ENCODE data around the gene HELB. TPM values are rescaled to one million over a fixed set of nuclear protein-coding genes. Genes with fewer than 3 reads are reported as not detected.

Gene HELB
- total and polyA plus RNA-seq, 12 donors: 0.40 to 6.8 (median 1.7) TPM

GRCh38 chr12:66320996-66321395, 18.7 kb downstream of the HELB start:
- Histone ChIP-seq H3K36me3 (replicated peaks in 1 of 2) (no peaks in the 10 kb centered on the region), H3K4me1 (replicated peaks in 1 of 2) (no peaks in the 10 kb centered on the region), H3K27me3 (no peaks in the 10 kb centered on the region), H3K9me3 (replicated peaks in 1 of 3) (no peaks in the 10 kb centered on the region), H3K27ac (no peak overlapping the region), H3K4me3 (no peak overlapping the region)
- no peak for DNase-seq
- no peak for TF ChIP-seq CTCF (IDR thresholded peaks at IDR 0.05)
- no peak for TF ChIP-seq POLR2A (IDR thresholded peaks at IDR 0.05)
- intact Hi-C loops (cut with DNase I): no loop called here
- WGBS, 4 donors: 91 to 100% (median 96%) methylated on average over 3 of the region's 3 CpGs

- intact Hi-C loops (cut with DNase I): no loop called here
- Histone ChIP-seq H3K9me3 (replicated peaks in 1 of 3) (no peaks in the 10 kb centered on the region), H3K27ac (no peak overlapping the region), H3K27me3 (no peaks in the 10 kb centered on the region), H3K4me3 (no peak overlapping the region), H3K36me3 (replicated peaks in 1 of 2) (no peaks in the 10 kb centered on the region), H3K4me1 (replicated peaks in 1 of 2) (no peaks in the 10 kb centered on the region)
- DNase-seq: no peak
- no peak for TF ChIP-seq CTCF (IDR thresholded peaks at IDR 0.05)
- TF ChIP-seq POLR2A (IDR thresholded peaks at IDR 0.05): no peak
Observed at GRCh38 chr12:66321435-66321834, 19.1 kb downstream of the HELB start.

- Histone ChIP-seq H3K36me3 (replicated peaks in 1 of 2) (no peaks in the 10 kb centered on the region), H3K27me3 (no peaks in the 10 kb centered on the region), H3K9me3 (replicated peaks in 1 of 3) (no peaks in the 10 kb centered on the region), H3K4me3 (no peak overlapping the region), H3K4me1 (replicated peaks in 1 of 2) (no peaks in the 10 kb centered on the region), H3K27ac (no peak overlapping the region)
- WGBS, 4 donors: 90 to 100% (median 95%) methylated on average over 1 of the region's 1 CpG
- intact Hi-C loops (cut with DNase I): no loop called here
- TF ChIP-seq CTCF (IDR thresholded peaks at IDR 0.05) (no peak), POLR2A (IDR thresholded peaks at IDR 0.05) (no peak)
- no peak for DNase-seq
Observed at GRCh38 chr12:66323017-66323416, 20.7 kb downstream of the HELB start.

- Histone ChIP-seq H3K4me3 (no peak overlapping the region), H3K27ac (no peak overlapping the region), H3K9me3 (replicated peaks in 1 of 3) (no peaks in the 10 kb centered on the region), H3K27me3 (no peaks in the 10 kb centered on the region), H3K36me3 (replicated peaks in 1 of 2) (no peaks in the 10 kb centered on the region), H3K4me1 (replicated peaks in 1 of 2) (no peaks in the 10 kb centered on the region)
- 84 to 90% (median 87%) methylated on average over 5 of the region's 5 CpGs for WGBS, 4 donors
- TF ChIP-seq CTCF (IDR thresholded peaks at IDR 0.05): no peak
- intact Hi-C loops (cut with DNase I): no loop called here
- no peak for DNase-seq
Observed at GRCh38 chr12:66329941-66330340, 27.6 kb downstream of the HELB start.
